LNCAP (cell line): ENCODE measurements around the gene PRSS56.

Source experiments
- CTCF ChIP-seq: fragments of 450-650 bp; IDR thresholded peaks from 2 replicates; pipeline ENCODE4 v1.5.1; 2017; ENCODE audit warnings: mild to moderate bottlenecking

PRSS56 gene

GRCh38 chr2:232525791-232526371 is 5.7 kb downstream of the PRSS56 start, which contains the start of gene CHRND:
Gene CHRND, plus strand, starts transcription at chr2:232526160. Its CDS starts 56 bp downstream, at chr2:232526216.
- TF ChIP-seq CTCF: no peak

- TF ChIP-seq CTCF: no peak
Measured at GRCh38 chr2:232526372-232526941, 6.3 kb downstream of the PRSS56 start.

- no peak for TF ChIP-seq CTCF
Measured at GRCh38 chr2:232527905-232528470, 7.8 kb downstream of the PRSS56 start.

GRCh38 chr2:232528746-232529460 is 8.7 kb downstream of the PRSS56 start:
- TF ChIP-seq CTCF: no peak

GRCh38 chr2:232529806-232530547 is 9.8 kb downstream of the PRSS56 start:
- TF ChIP-seq CTCF: no peak

GRCh38 chr2:232530626-232531260 is 10.6 kb downstream of the PRSS56 start:
- no peak for TF ChIP-seq CTCF

GRCh38 chr2:232532419-232532818 is 12.2 kb downstream of the PRSS56 start:
- TF ChIP-seq CTCF: no peak
